Fibroblast of skin of scalp (primary cell): ENCODE measurements around the gene PRB3. TPM values are rescaled to one million over a fixed set of nuclear protein-coding genes. Genes with fewer than 3 reads are reported as not detected.

ENCODE experiments used
- DNase-seq: peaks from one replicate; pipeline ENCODE4 v3.0.0-alpha.2; 2013
- polyA plus RNA-seq, 2 experiments: library from polyadenylated mRNA; unstranded; fragments of 120-200 nt; gene quantifications; one replicate each; pipeline ENCODE4 v1.2.1, GENCODE V29; 2013; ENCODE audit not compliant: insufficient read length in 2 of 2

The PRB3 gene
- polyA plus RNA-seq (2013, experiment 1 of 2; ENCODE audit: insufficient read length): not detected
- polyA plus RNA-seq (2013, experiment 2 of 2; ENCODE audit: insufficient read length): not detected

DNA sequence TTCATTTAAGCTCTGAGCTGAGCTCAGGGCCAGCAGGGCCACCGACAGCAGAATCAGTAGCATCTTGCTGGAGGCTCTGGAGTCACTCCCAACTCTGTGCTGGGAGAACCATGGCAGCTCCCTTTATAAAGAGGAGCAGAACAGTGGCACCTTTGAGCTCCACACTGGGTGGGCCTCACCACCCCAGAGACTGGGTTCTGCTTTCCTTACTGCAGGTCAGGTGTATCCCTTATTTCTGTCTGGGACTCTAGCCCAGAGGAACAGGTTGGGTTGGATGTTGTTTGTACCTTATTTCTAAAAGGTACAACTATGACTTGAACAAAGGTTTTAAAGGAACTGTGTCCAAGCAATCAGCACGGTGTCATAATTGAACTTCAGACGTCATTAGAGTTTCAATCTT is at the start of gene PRB3:
TSS of gene PRB3 (minus strand) at position 101 of the 400 bp plus-strand sequence. CDS start at position 63, 38 bp downstream.
- DNase-seq: no peak

DNA sequence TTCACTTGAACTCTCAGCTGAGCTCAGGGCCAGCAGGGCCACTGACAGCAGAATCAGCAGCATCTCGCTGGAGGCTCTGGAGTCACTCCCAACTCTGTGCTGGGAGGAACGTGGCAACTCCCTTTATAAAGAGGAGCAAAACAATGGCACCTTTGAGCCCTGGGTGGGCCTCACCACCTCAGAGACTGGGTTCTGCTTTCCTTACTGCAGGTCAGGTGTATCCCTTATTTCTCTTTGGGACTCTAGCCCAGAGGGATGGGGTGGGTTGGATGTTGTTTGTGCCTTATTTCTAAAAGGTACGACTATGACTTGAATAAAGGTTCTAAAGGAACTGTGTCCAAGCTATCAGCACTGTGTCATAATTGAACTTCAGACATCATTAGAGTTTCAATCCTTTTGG is 40.8 kb upstream of the PRB3 start, which contains the start of gene PRB4:
TSS of gene PRB4 (minus strand) at position 101 of the 400 bp plus-strand sequence. CDS start at position 63, 38 bp downstream.
- DNase-seq: no peak

DNA sequence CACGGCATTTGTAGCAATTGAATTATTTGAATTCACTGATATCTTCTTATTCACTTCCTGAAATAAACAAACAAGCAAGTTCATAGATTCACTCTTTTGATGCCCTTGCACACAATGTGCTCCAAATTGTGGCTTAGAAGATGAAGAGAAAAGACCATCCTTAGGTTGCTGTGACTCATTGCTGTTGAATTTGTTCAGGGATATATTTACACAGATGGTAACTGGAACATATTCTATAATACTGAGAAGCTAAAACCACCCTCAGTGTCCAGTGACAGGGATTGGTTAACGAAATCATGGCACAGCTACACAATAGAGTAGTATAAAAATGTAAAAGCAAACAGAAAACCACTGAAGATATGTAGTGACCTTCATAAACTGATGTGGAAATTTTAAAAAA is 37.6 kb upstream of the PRB3 start:
- no peak for DNase-seq

DNA sequence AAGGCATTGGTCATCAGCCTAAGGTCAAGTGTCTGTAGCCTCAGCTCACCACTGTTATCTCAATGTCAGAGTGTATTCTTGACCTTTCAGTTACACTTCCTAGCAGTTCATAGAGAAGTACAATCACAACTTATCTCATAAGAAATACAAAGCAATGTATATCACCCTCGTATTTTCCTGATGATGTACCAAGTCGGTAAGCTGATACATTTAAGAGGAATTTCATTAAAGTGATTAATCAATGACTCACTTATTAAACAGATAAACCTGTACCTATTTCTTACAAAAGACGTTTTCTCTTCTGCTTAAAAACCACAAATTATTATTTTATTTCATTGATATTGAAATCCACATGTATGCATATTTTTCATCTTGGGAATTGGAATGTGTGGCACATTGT is 3.9 kb upstream of the PRB3 start:
- DNase-seq: no peak

DNA sequence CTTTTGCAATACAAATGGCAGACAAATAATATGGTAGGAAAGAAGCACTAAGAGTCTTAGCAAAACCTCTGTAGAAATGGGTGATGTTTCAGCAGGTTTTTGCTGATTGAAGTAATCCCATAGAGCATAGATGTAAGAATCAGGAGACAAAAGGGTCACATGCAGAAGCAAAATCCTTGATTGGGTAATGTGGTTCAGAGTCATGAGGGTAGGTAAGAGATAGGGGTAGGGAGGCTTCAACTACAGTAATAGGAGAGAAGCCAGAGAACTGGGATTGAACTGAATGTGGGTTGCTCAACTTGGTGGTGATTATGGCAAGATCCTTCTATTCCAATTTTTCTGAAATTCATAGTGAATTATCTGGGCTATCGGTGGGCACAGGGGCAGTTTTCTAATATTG is 5.0 kb downstream of the PRB3 start:
- DNase-seq: no peak

DNA sequence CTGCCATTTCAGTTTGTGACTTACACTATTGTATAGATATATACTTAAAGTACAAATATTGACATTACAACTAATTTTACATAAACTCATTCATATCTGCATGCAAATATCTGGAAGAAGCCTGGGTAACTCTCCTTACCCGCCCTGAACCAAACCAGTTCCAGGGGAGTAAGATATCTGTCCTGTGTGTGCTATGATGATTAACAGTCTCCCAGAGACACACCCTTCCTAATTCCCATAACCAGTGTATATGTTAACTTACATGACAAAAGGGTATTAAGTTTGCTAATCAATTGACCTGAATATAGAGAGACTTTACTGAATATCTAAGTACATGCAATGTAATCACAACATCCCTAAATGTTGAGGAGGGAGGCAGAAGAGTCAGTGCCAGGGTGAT is 23.0 kb downstream of the PRB3 start:
- no peak for DNase-seq

DNA sequence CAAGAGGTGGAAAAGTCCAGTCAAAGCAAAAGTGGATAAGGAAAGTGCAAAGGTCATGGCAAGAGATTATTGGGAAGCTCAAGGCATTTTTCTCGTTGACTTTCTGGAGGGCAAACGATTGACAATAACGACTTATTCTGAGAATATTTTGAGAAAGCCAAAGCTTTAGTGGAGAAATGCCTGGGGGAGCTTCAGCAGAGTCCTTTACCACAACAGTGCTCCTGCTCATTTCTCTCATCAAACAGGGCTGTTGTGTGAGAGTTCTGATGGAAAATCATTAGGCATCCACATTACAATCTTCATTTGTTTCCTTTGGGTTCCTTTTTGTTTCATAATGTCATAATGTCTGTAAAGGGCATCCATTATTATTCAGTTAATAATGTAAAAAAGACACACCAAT is 26.9 kb downstream of the PRB3 start:
- no peak for DNase-seq

DNA sequence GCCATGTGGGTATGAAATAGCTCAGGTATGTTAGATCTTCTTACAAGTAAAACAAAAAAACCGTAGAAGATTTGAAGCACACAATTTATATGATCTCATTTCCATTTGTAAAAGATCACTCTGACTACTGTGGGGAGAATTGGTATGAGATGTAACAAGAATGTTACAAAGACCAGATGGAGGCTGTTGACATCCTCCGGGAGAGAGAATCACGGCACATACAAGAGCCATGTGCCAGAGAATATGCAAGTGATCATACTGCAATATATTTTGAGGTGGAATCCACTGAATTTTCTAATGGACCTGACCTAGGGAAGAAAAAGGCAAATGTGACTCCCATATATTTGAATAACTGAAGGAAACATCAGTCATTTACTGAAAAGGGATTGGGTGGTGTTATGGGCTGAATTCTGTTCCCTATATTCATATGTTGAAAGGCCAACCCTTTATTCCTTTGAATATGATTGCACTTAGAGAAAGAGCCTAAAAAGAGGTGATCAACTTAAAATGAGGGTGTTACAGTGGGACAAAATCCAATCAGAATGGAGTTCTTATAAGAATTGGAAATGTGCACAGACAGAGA is 29.1 kb downstream of the PRB3 start:
- no peak for DNase-seq

DNA sequence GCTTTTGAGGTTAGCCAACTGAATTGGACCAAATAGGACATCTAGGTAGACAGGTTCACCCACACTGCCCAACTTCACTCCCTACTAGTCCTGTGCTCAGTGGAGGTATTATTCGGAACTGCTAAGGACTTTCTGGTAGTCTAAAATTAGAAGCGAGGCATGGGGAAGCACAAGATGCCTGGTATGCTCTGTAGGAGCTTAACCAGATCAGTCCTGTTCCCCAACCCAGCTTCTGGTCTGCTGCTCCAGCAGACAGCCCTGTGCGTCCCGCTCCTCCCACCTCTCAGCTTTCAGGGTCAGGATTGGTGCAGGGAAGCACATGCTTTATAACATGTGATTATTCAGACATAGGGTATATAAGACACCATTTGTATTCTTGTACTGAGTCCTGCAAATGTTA is 31.2 kb downstream of the PRB3 start:
- DNase-seq: no peak

DNA sequence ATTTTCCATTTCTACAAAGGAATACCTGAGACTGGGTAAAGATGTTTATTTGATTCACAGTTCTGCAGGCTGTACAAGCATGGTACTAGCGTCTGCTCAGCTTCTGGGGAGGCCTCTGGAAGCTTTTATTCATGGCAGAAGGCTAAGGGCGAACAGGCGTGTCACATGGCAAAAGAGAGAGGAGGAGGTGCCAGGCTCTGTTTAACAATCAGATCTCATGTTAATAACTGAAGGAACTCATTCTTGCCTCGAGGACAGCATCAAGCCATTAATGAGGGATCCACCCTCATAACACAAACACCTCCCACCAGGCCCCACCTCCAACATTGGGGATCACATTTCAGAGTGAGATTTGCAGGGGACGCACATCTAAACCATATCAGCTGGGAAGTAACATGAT is 36.0 kb downstream of the PRB3 start:
- no peak for DNase-seq

DNA sequence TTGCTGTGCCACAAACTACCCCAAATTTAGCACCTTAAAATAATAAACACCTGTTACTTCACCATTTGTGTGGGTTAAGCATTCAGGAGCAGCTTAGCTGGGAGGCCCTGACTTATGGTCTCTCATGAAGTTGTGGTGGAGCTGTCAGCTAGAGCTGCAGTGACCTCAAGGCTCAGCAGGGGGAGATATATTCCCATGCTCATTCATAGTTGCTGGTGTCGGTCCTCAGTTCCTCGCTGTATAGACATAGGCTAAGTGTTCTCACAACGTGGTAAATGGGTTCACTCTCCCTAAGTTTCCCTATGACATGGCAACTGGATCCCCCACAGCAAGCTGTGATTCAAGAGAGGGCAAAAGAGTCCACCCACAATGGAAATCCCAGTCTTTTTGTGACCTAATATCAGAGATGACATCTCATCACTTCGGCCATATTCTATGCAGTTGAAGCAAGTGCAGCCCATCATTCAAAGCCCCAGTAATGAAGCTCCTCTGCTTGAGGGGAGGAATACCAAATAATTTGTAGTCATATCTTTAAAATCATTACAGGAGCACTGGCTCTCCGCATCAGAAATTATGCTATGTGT is 41.1 kb downstream of the PRB3 start:
- peak; percentile 29 for DNase-seq

DNA sequence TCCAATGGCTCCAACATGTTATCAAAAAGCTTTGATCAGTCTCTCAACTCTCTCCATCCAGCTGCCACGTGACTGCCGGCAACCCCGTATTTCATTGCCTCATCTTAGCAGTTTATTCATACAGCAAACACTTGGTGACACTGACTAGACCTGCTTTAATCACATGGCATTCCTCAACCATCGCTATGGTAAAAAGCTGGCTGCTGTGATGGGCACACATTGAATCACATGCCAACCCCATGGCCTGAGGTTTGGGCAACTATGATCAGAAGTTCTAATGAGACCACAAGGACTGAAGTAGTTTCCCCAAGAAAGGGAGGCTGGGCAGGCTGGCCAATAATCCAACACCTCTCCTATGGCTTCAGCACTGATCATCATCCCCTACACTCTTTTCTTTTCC is 42.1 kb downstream of the PRB3 start:
- no peak for DNase-seq
